ENCODE measurements around the gene CCDC68.

CCDC68 gene

GRCh38 chr18:55000529-55000928 is 41.3 kb upstream of the CCDC68 start:
- Mint-ChIP-seq H3K36me3 (ENCODE audit: low read depth) (no peaks in the 10 kb centered on the region), H3K27ac (no peak overlapping the region), H3K4me3 (no peak overlapping the region), H3K27me3 (ENCODE audit: low read depth, poor library complexity) (peaks cover 4% of the 10 kb centered on the region), H3K9me3 (no peaks in the 10 kb centered on the region), H3K4me1 (no peaks in the 10 kb centered on the region)
- no peak for DNase-seq
- TF ChIP-seq CTCF (IDR thresholded peaks at IDR 0.05): no peak

- peaks cover 4% of the 10 kb centered on the region for H3K27me3 Mint-ChIP-seq (ENCODE audit: low read depth, poor library complexity)
- TF ChIP-seq CTCF (IDR thresholded peaks at IDR 0.05): no peak
- H3K36me3 Mint-ChIP-seq (ENCODE audit: low read depth): no peaks in the 10 kb centered on the region
- H3K4me3 Mint-ChIP-seq: no peak overlapping the region
- H3K27ac Mint-ChIP-seq: no peak overlapping the region
- DNase-seq: no peak
- peaks cover 4% of the 10 kb centered on the region for H3K9me3 Mint-ChIP-seq
- H3K4me1 Mint-ChIP-seq: no peaks in the 10 kb centered on the region
Measured at GRCh38 chr18:54999016-54999415, 39.8 kb upstream of the CCDC68 start.

GRCh38 chr18:54995421-54996143 is 36.3 kb upstream of the CCDC68 start:
- no peak for TF ChIP-seq CTCF (IDR thresholded peaks at IDR 0.05)
- no peaks in the 10 kb centered on the region for H3K4me1 Mint-ChIP-seq
- DNase-seq: no peak
- H3K27ac Mint-ChIP-seq: no peak overlapping the region
- H3K36me3 Mint-ChIP-seq (ENCODE audit: low read depth): no peaks in the 10 kb centered on the region
- H3K27me3 Mint-ChIP-seq (ENCODE audit: low read depth, poor library complexity): no peaks in the 10 kb centered on the region
- H3K4me3 Mint-ChIP-seq: no peak overlapping the region
- peaks cover 4% of the 10 kb centered on the region for H3K9me3 Mint-ChIP-seq

DNA sequence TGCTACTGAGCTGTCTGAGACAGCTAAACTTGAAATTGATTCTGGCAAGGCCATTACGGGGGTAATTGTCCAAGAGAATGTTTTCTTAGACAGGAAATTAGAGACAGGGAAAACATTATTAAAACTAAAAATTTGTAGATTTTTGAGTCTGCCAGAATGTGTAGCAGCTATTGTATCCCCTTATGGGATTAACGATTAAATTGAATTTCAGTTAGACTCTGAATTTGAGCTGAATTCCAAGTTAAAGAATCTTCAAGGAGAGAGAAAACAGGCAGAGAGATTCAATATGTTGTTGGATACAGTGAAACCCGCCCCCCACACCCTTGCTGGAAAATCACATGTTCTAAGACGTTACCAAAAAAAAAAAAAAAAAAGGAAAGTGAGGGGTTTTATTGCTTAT is 32.7 kb upstream of the CCDC68 start:
- no peaks in the 10 kb centered on the region for H3K36me3 Mint-ChIP-seq (ENCODE audit: low read depth)
- H3K27ac Mint-ChIP-seq: no peak overlapping the region
- no peaks in the 10 kb centered on the region for H3K4me1 Mint-ChIP-seq
- H3K27me3 Mint-ChIP-seq (ENCODE audit: low read depth, poor library complexity): no peaks in the 10 kb centered on the region
- TF ChIP-seq CTCF (IDR thresholded peaks at IDR 0.05): no peak
- DNase-seq: no peak
- peaks cover 7% of the 10 kb centered on the region for H3K9me3 Mint-ChIP-seq
- no peak overlapping the region for H3K4me3 Mint-ChIP-seq

DNA sequence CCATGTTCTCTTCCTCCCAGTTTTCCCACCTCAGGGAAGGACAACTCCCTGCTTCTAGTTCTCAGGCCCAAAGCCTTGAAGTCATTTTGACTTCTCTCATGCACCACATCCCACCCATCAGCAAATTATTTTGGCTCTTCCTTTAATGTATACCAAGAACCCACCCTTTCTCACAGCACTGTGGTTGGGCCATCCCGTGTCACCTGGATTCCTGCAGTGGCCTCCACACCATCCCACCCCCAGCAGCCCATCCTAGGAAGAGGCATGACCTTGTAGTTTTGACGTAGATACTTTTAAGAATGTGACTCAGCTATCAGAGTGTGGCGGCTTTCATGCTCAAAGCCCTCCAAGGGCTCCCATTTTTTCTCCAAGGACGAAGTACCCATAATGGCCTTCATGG is 25.6 kb upstream of the CCDC68 start:
- no peak for TF ChIP-seq CTCF (IDR thresholded peaks at IDR 0.05)
- no peak for DNase-seq
- peaks cover 4% of the 10 kb centered on the region for H3K9me3 Mint-ChIP-seq
- H3K27me3 Mint-ChIP-seq (ENCODE audit: low read depth, poor library complexity): no peaks in the 10 kb centered on the region
- no peaks in the 10 kb centered on the region for H3K36me3 Mint-ChIP-seq (ENCODE audit: low read depth)
- no peak overlapping the region for H3K4me3 Mint-ChIP-seq
- no peak overlapping the region for H3K27ac Mint-ChIP-seq
- peaks cover 4% of the 10 kb centered on the region for H3K4me1 Mint-ChIP-seq

GRCh38 chr18:54983791-54984190 is 24.5 kb upstream of the CCDC68 start:
- no peak for DNase-seq
- TF ChIP-seq CTCF (IDR thresholded peaks at IDR 0.05): no peak
- peaks cover 4% of the 10 kb centered on the region for H3K9me3 Mint-ChIP-seq
- H3K4me1 Mint-ChIP-seq: peaks cover 5% of the 10 kb centered on the region
- H3K36me3 Mint-ChIP-seq (ENCODE audit: low read depth): no peaks in the 10 kb centered on the region
- H3K4me3 Mint-ChIP-seq: no peak overlapping the region
- H3K27ac Mint-ChIP-seq: no peak overlapping the region
- H3K27me3 Mint-ChIP-seq (ENCODE audit: low read depth, poor library complexity): no peaks in the 10 kb centered on the region
